GM23338 (cell line): ENCODE data around the gene AHI1. TPM values are rescaled to one million over a fixed set of nuclear protein-coding genes. Genes with fewer than 3 reads are reported as not detected.

Experiments
- ATAC-seq: fragments of 200-7000 bp; cut with Tn5 transposase; 3 replicates; pipeline ENCODE4 v1.9.1; 2020
- DNase-seq: peaks from one replicate; pipeline ENCODE4 v3.0.0-alpha.2; 2015; ENCODE audit warnings: low spot score
- H2AFZ ChIP-seq: fragments of 200-600 bp; sonication (generic); 2 replicates; pipeline ENCODE4 v1.8.0; 2016; ENCODE audit warnings: antibody characterized with exemption, mild to moderate bottlenecking, moderate library complexity
- H3F3A ChIP-seq: fragments of 200-600 bp; sonication (generic); replicated peaks from 2 replicates; pipeline ENCODE4 v1.8.0; 2017; ENCODE audit warnings: antibody characterized with exemption, mixed run types, low read depth
- H3K27ac ChIP-seq: fragments of 200-600 bp; sonication (generic); 2 replicates; pipeline ENCODE4 v1.6.1; 2016; ENCODE audit warnings: low read depth
- H3K27me3 ChIP-seq: fragments of 200-600 bp; sonication (generic); 2 replicates; pipeline ENCODE4 v1.8.0; 2016; ENCODE audit warnings: mild to moderate bottlenecking, mixed run types, moderate library complexity; ENCODE audit not compliant: insufficient read depth
- H3K36me3 ChIP-seq: fragments of 200-600 bp; sonication (generic); 2 replicates; pipeline ENCODE4 v1.8.0; 2016; ENCODE audit warnings: mild to moderate bottlenecking; ENCODE audit not compliant: insufficient read depth
- H3K4me1 ChIP-seq: fragments of 200-600 bp; sonication (generic); 2 replicates; pipeline ENCODE4 v1.8.0; 2016; ENCODE audit warnings: mild to moderate bottlenecking, moderate library complexity; ENCODE audit not compliant: insufficient read depth
- H3K4me2 ChIP-seq: fragments of 200-600 bp; sonication (generic); 2 replicates; pipeline ENCODE4 v1.7.1; 2017; ENCODE audit warnings: mixed run types
- H3K4me3 ChIP-seq: fragments of 200-600 bp; sonication (generic); 2 replicates; pipeline ENCODE4 v1.6.1; 2016; ENCODE audit warnings: mixed run types
- H3K79me2 ChIP-seq: fragments of 200-600 bp; sonication (generic); replicated peaks from 2 replicates; pipeline ENCODE4 v1.8.0; 2017; ENCODE audit warnings: mild to moderate bottlenecking; ENCODE audit not compliant: insufficient read depth
- H3K9me2 ChIP-seq: fragments of 200-600 bp; sonication (generic); 2 replicates; pipeline ENCODE4 v1.8.0; 2017; ENCODE audit not compliant: insufficient read depth
- H4K20me1 ChIP-seq: fragments of 200-600 bp; sonication (generic); replicated peaks from 2 replicates; pipeline ENCODE4 v1.8.0; 2017; ENCODE audit warnings: mild to moderate bottlenecking; ENCODE audit not compliant: insufficient read depth
- H3K27ac Mint-ChIP-seq: 2 replicates; pipeline ENCODE4 v1.8.0; 2020; ENCODE audit warnings: inconsistent platforms, mild to moderate bottlenecking, moderate library complexity, mixed read lengths
- H3K27me3 Mint-ChIP-seq: 3 replicates; pipeline ENCODE4 v1.8.0; 2022; ENCODE audit warnings: low read depth, mild to moderate bottlenecking, moderate library complexity, mixed read lengths, inconsistent platforms; ENCODE audit not compliant: insufficient read depth, poor library complexity
- H3K36me3 Mint-ChIP-seq: 3 replicates; pipeline ENCODE4 v1.8.0; 2021; ENCODE audit warnings: low read depth, mild to moderate bottlenecking, inconsistent platforms, moderate library complexity, mixed read lengths
- H3K4me1 Mint-ChIP-seq: 3 replicates; pipeline ENCODE4 v1.8.0; 2020; ENCODE audit warnings: mild to moderate bottlenecking, inconsistent platforms, mixed read lengths
- H3K4me3 Mint-ChIP-seq: 3 replicates; pipeline ENCODE4 v1.8.0; 2021; ENCODE audit warnings: moderate library complexity, mild to moderate bottlenecking, inconsistent platforms, mixed read lengths
- H3K9me3 Mint-ChIP-seq: 3 replicates; pipeline ENCODE4 v1.8.0; 2020; ENCODE audit warnings: moderate library complexity, mild to moderate bottlenecking, inconsistent platforms, mixed read lengths
- EZH2phosphoT487 ChIP-seq: fragments of 200-600 bp; sonication (generic); IDR thresholded peaks from one replicate; pipeline ENCODE4 v1.8.1; 2018; ENCODE audit warnings: antibody characterized with exemption; ENCODE audit not compliant: unreplicated experiment
- JUNB ChIP-seq: IDR thresholded peaks from one replicate; pipeline ENCODE4 v1.6.1; 2016; ENCODE audit warnings: antibody characterized with exemption; ENCODE audit not compliant: unreplicated experiment
- POLR2AphosphoS5 ChIP-seq: IDR thresholded peaks from 2 replicates; pipeline ENCODE4 v1.6.1; 2016; ENCODE audit warnings: antibody characterized with exemption, low read depth
- STAT1 ChIP-seq: IDR thresholded peaks from one replicate; pipeline ENCODE4 v1.6.1; 2016; ENCODE audit warnings: antibody characterized with exemption; ENCODE audit not compliant: unreplicated experiment
- polyA plus RNA-seq: library from polyadenylated mRNA; unstranded; fragments of >200 nt; fragmentation: Nextera tagmentation; extraction: Ambion mirVana; gene quantifications from 2 replicates; pipeline ENCODE4 v1.2.1, GENCODE V29; 2016
- total RNA-seq: library from RNA; depleted of rRNA; stranded (reverse); fragments of >200 nt; shearing (Covaris generic); gene quantifications from 2 replicates; pipeline ENCODE4 v1.2.3, GENCODE V29; 2014
- TF ChIP-seq, protein P1 (sequence below): fragments of 250-450 bp; sonication (Bioruptor Pico); IDR thresholded peaks from 2 replicates; pipeline ENCODE4 v1.5.0; 2020; ENCODE audit warnings: mild to moderate bottlenecking, moderate library complexity

Gene AHI1
- total and polyA plus RNA-seq, 2 experiments from 2014 or later, result 19.8 to 72.9 TPM

DNA sequence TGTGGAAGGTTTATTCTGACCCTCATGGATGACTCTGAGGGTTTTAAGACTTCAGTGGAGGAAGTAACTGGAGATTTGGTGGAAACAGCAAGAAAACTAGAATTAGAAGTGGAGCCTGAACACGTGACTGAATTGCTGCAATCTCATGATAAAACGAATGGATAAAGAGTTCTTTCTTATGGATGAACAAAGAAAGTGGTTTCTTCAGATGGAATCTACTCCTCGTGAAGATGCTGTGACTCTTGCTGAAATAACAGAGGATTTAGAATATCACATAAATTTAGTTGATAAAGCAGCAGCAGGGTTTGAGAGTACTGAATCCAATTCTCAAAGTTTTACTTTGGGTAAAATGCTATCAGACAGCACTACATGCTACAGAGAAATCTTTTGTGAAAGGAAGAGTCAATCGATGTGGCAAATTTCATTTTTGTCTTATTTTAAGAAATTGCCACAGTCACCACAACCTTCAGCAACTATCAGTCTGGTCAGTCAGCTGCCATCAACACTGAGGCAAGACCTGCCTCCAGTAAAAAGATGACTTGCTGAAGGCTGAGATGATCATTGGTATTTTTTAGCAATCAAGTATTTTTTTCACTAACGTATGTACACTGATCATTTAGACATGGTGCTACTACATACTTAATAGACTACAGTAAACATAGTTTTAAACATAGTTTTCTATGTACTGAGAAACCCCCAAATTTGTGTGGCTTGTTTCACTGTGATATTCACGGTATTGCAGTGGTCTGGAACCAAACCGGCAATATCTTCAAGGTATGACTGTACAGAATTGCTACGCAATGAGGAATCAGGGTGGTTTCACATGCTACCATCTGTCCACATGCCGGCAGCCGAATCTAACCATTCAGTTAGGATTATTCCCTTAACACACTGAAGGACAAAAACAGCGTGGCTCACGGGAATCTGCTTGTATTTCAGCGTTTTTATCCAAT lies 167.4 kb downstream of the AHI1 start:
- H3K79me2 ChIP-seq, result no peaks in the 10 kb centered on the region
- no peaks in the 10 kb centered on the region for H3K36me3 Mint-ChIP-seq
- H3K4me1 Mint-ChIP-seq, result no peaks in the 10 kb centered on the region
- ATAC-seq, result no peak
- no peak overlapping the region for H3K4me2 ChIP-seq
- no peaks in the 10 kb centered on the region for H4K20me1 ChIP-seq
- no peaks in the 10 kb centered on the region for H3K9me2 ChIP-seq
- no peak overlapping the region for H3K4me3 ChIP-seq
- no peaks in the 10 kb centered on the region for H3K27me3 ChIP-seq
- H3F3A ChIP-seq, result no peaks in the 10 kb centered on the region
- H3K27me3 Mint-ChIP-seq, result no peaks in the 10 kb centered on the region
- no peak for DNase-seq
- H3K27ac Mint-ChIP-seq, result no peak overlapping the region
- H3K27ac ChIP-seq, result no peak overlapping the region
- H3K9me3 Mint-ChIP-seq, result no peaks in the 10 kb centered on the region
- no peak for TF ChIP-seq EZH2phosphoT487
- no peak for TF ChIP-seq POLR2AphosphoS5
- TF ChIP-seq STAT1, result no peak
- TF ChIP-seq, protein P1, sequence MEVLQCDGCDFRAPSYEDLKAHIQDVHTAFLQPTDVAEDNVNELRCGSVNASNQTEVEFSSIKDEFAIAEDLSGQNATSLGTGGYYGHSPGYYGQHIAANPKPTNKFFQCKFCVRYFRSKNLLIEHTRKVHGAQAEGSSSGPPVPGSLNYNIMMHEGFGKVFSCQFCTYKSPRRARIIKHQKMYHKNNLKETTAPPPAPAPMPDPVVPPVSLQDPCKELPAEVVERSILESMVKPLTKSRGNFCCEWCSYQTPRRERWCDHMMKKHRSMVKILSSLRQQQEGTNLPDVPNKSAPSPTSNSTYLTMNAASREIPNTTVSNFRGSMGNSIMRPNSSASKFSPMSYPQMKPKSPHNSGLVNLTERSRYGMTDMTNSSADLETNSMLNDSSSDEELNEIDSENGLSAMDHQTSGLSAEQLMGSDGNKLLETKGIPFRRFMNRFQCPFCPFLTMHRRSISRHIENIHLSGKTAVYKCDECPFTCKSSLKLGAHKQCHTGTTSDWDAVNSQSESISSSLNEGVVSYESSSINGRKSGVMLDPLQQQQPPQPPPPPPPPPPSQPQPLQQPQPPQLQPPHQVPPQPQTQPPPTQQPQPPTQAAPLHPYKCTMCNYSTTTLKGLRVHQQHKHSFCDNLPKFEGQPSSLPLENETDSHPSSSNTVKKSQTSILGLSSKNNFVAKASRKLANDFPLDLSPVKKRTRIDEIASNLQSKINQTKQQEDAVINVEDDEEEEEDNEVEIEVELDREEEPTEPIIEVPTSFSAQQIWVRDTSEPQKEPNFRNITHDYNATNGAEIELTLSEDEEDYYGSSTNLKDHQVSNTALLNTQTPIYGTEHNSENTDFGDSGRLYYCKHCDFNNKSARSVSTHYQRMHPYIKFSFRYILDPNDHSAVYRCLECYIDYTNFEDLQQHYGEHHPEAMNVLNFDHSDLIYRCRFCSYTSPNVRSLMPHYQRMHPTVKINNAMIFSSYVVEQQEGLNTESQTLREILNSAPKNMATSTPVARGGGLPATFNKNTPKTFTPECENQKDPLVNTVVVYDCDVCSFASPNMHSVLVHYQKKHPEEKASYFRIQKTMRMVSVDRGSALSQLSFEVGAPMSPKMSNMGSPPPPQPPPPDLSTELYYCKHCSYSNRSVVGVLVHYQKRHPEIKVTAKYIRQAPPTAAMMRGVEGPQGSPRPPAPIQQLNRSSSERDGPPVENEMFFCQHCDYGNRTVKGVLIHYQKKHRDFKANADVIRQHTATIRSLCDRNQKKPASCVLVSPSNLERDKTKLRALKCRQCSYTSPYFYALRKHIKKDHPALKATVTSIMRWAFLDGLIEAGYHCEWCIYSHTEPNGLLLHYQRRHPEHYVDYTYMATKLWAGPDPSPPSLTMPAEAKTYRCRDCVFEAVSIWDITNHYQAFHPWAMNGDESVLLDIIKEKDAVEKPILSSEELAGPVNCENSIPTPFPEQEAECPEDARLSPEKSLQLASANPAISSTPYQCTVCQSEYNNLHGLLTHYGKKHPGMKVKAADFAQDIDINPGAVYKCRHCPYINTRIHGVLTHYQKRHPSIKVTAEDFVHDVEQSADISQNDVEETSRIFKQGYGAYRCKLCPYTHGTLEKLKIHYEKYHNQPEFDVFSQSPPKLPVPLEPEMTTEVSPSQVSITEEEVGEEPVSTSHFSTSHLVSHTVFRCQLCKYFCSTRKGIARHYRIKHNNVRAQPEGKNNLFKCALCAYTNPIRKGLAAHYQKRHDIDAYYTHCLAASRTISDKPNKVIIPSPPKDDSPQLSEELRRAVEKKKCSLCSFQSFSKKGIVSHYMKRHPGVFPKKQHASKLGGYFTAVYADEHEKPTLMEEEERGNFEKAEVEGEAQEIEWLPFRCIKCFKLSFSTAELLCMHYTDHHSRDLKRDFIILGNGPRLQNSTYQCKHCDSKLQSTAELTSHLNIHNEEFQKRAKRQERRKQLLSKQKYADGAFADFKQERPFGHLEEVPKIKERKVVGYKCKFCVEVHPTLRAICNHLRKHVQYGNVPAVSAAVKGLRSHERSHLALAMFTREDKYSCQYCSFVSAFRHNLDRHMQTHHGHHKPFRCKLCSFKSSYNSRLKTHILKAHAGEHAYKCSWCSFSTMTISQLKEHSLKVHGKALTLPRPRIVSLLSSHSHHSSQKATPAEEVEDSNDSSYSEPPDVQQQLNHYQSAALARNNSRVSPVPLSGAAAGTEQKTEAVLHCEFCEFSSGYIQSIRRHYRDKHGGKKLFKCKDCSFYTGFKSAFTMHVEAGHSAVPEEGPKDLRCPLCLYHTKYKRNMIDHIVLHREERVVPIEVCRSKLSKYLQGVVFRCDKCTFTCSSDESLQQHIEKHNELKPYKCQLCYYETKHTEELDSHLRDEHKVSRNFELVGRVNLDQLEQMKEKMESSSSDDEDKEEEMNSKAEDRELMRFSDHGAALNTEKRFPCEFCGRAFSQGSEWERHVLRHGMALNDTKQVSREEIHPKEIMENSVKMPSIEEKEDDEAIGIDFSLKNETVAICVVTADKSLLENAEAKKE (CRISPR knock-in tag), result no peak
- no peak for TF ChIP-seq JUNB
- H3K4me1 ChIP-seq, result no peaks in the 10 kb centered on the region
- H3K36me3 ChIP-seq, result no peaks in the 10 kb centered on the region
- no peak overlapping the region for H2AFZ ChIP-seq
- H3K4me3 Mint-ChIP-seq, result no peak overlapping the region
